Endothelial cell of umbilical vein (primary cell): ENCODE data around the gene ELAVL1. TPM values are rescaled to one million over a fixed set of nuclear protein-coding genes. Genes with fewer than 3 reads are reported as not detected.

Experiments used
- BruUV-seq: library from RNA; stranded (reverse); fragments of 400-500 nt; replicated peaks from 2 replicates; lab custom pipeline; 2021; lab: Mats Ljungman, UMichigan
- CTCF ChIA-PET: fragments of 300-600, 350-600 bp; sonication (Branson Sonifier 250); formaldehyde crosslinking; loops from one replicate; lab custom pipeline; 2021; ENCODE audit warnings: antibody characterized with exemption, inconsistent platforms; lab: Charles Lee
- POLR2A ChIA-PET: fragments of 300-600, 350-600 bp; sonication (Branson Sonifier 250); formaldehyde crosslinking; loops from one replicate; lab custom pipeline; 2021; ENCODE audit warnings: antibody characterized with exemption, inconsistent platforms; lab: Charles Lee
- DNase-seq: peaks from one replicate; pipeline ENCODE4 v3.0.0-alpha.2; 2011; ENCODE audit warnings: low read depth, low spot score
- FAIRE-seq: peaks from 2 replicates; lab custom pipeline; 2011; peaks lifted over from hg19 to GRCh38; lab: Jason Lieb, UNC
- H2AFZ ChIP-seq: 2 replicates; pipeline ENCODE4 v1.6.0; 2012; ENCODE audit warnings: low read depth, low read length, control low read depth, inconsistent platforms
- H3K27ac ChIP-seq: 2 replicates; pipeline ENCODE4 v1.5.1; 2011; ENCODE audit warnings: low read depth, mild to moderate bottlenecking, control low read depth, low read length, moderate library complexity; ENCODE audit not compliant: insufficient read depth
- H3K27me3 ChIP-seq, 2 experiments: 2 replicates each; pipeline versions ENCODE4 v1.6.0 to v1.6.1; 2011; ENCODE audit warnings: low read length in 2 of 2, mixed read lengths in 1 of 2; ENCODE audit not compliant: control insufficient read depth in 2 of 2, insufficient read depth in 2 of 2
- H3K36me3 ChIP-seq, 2 experiments: 2 replicates in 1 of 2; 3 replicates in 1 of 2; pipeline ENCODE4 v1.5.1; 2011; ENCODE audit warnings: low read length in 2 of 2, mild to moderate bottlenecking in 1 of 2, moderate library complexity in 1 of 2; ENCODE audit not compliant: control insufficient read depth in 2 of 2, insufficient read depth in 2 of 2; ENCODE audit errors: extremely low read depth in 1 of 2
- H3K4me1 ChIP-seq: 3 replicates; pipeline ENCODE4 v1.5.1; 2011; ENCODE audit warnings: mild to moderate bottlenecking, low read length; ENCODE audit not compliant: control insufficient read depth, insufficient read depth; ENCODE audit errors: extremely low read depth
- H3K4me2 ChIP-seq: 2 replicates; pipeline ENCODE4 v1.6.1; 2011; ENCODE audit warnings: low read length, control low read depth, mixed read lengths; ENCODE audit not compliant: insufficient read depth
- H3K4me3 ChIP-seq, 3 experiments: fragments of 200-600 bp in 1 of 3; sonication (generic), shearing (Covaris generic) in 1 of 3; replicated peaks in 1 of 3; 2 replicates each; pipeline ENCODE4 v1.5.1; 2011 to 2016; ENCODE audit warnings: control low read depth in 3 of 3, low read length in 3 of 3, mild to moderate bottlenecking in 2 of 3, inconsistent platforms in 1 of 3, low read depth in 1 of 3, moderate library complexity in 1 of 3; ENCODE audit not compliant: insufficient read depth in 1 of 3
- H3K79me2 ChIP-seq: 2 replicates; pipeline ENCODE4 v1.6.0; 2012; ENCODE audit warnings: low read length, inconsistent platforms; ENCODE audit not compliant: control insufficient read depth, insufficient read depth
- H3K9ac ChIP-seq: replicated peaks from 2 replicates; pipeline ENCODE3; 2011; ENCODE audit warnings: low read length, control low read depth; ENCODE audit not compliant: insufficient read depth; ENCODE audit errors: extremely low read depth
- H3K9me1 ChIP-seq: replicated peaks from 3 replicates; pipeline ENCODE4 v1.6.0; 2011; ENCODE audit warnings: mild to moderate bottlenecking, low read length; ENCODE audit not compliant: control insufficient read depth, insufficient read depth; ENCODE audit errors: extremely low read depth
- H3K9me3 ChIP-seq: replicated peaks from 2 replicates; pipeline ENCODE4 v1.5.1; 2012; ENCODE audit warnings: low read length, inconsistent platforms; ENCODE audit not compliant: control insufficient read depth, insufficient read depth
- H4K20me1 ChIP-seq: replicated peaks from 2 replicates; pipeline ENCODE3; 2011; ENCODE audit warnings: mild to moderate bottlenecking, low read length; ENCODE audit not compliant: control insufficient read depth, insufficient read depth; ENCODE audit errors: extremely low read depth
- EZH2 ChIP-seq: IDR thresholded peaks from 2 replicates; pipeline ENCODE4 v1.6.1; 2012; ENCODE audit warnings: borderline replicate concordance, low read depth, mild to moderate bottlenecking, moderate library complexity, low read length, inconsistent platforms; ENCODE audit not compliant: severe bottlenecking
- FOS ChIP-seq: IDR thresholded peaks from 2 replicates; pipeline ENCODE4 v1.6.1; 2011; ENCODE audit warnings: mild to moderate bottlenecking, low read length, moderate library complexity, borderline replicate concordance; ENCODE audit not compliant: insufficient read depth
- GATA2 ChIP-seq: IDR thresholded peaks from 2 replicates; pipeline ENCODE4 v1.7.0; 2011; ENCODE audit warnings: low read depth, mild to moderate bottlenecking, moderate library complexity, mixed read lengths, low read length; ENCODE audit not compliant: insufficient read length, insufficient read depth
- JUN ChIP-seq: IDR thresholded peaks from 2 replicates; pipeline ENCODE4 v1.6.1; 2011; ENCODE audit warnings: borderline replicate concordance, low read depth; ENCODE audit not compliant: insufficient read length, insufficient read depth
- MAX ChIP-seq: IDR thresholded peaks from 2 replicates; pipeline ENCODE4 v1.6.1; 2011; ENCODE audit not compliant: insufficient read depth, insufficient read length
- MYC ChIP-seq: IDR thresholded peaks from one replicate; pipeline ENCODE4 v1.6.1; 2011; ENCODE audit warnings: mild to moderate bottlenecking, low read depth, low read length
- POLR2A ChIP-seq: IDR thresholded peaks from 2 replicates; pipeline ENCODE4 v1.6.1; 2012; ENCODE audit warnings: low read depth, mild to moderate bottlenecking, control low read depth, low read length
- POLR2AphosphoS5 ChIP-seq: IDR thresholded peaks from 2 replicates; pipeline ENCODE4 v1.6.1; 2012; ENCODE audit warnings: low read depth, mild to moderate bottlenecking, control low read depth, low read length, moderate library complexity; ENCODE audit not compliant: insufficient read depth
- dilution Hi-C: fragments of 300-500 bp; cut with MboI; formaldehyde crosslinking; loops from one replicate; pipeline ENCODE4 v1.15.0; 2019; ENCODE audit warnings: low sequenced_read_pairs; ENCODE audit not compliant: extremely low pct_ligation_motif_present
- intact Hi-C: fragments of 100-400 bp; cut with micrococcal nuclease; formaldehyde crosslinking; loops from one replicate; pipeline ENCODE4 v1.10.0; 2022
- polyA plus RNA-seq, 4 experiments: library from polyadenylated mRNA; depleted of rRNA in 3 of 4; stranded (reverse) in 3 of 4; unstranded in 1 of 4; fragments of >200 nt; gene quantifications; 2 replicates each; pipeline versions ENCODE4 v1.2.1 to v1.2.3, GENCODE V29; 2011 to 2012; ENCODE audit warnings: missing spikeins in 1 of 4
- total RNA-seq: library from RNA; stranded (reverse); gene quantifications from 2 replicates; pipeline ENCODE4 v1.2.3, GENCODE V29; 2021
- TF ChIP-seq, protein P1 (sequence below), 2 donors: IDR thresholded peaks; 1 replicate in 1 of 2; 2 replicates in 1 of 2; pipeline ENCODE4 v1.5.1; 2011; ENCODE audit warnings: low read length in 2 of 2, mild to moderate bottlenecking in 2 of 2, moderate library complexity in 2 of 2, control low read depth in 1 of 2, inconsistent platforms in 1 of 2, low read depth in 1 of 2; ENCODE audit not compliant: insufficient read depth in 1 of 2; ENCODE audit errors: extremely low read depth in 1 of 2

The ELAVL1 gene
- total and polyA plus RNA-seq, 2 donors (not counting 3 experiments of a cell fraction or from before 2014, with no cell fraction given): 46.8 to 134 TPM

- no peaks in the 10 kb centered on the region for H3K27me3 ChIP-seq
- H3K27ac ChIP-seq: no peak overlapping the region
- dilution Hi-C loops (no loop called here), intact Hi-C loops (no loop called here)
- no peak overlapping the region for H2AFZ ChIP-seq
- ChIA-PET CTCF (no interaction called here), POLR2A (no interaction called here)
- peaks cover 33% of the 10 kb centered on the region for H3K79me2 ChIP-seq
- H3K9me1 ChIP-seq: no peaks in the 10 kb centered on the region
- no peak overlapping the region for H3K4me3 ChIP-seq
- FAIRE-seq (no peak), DNase-seq (no peak)
- no peaks in the 10 kb centered on the region for H3K4me1 ChIP-seq
- no peaks in the 10 kb centered on the region for H4K20me1 ChIP-seq
- H3K36me3 ChIP-seq: peaks cover 10 to 68% of the 10 kb centered on the region in 2 experiments
- H3K9ac ChIP-seq: no peak overlapping the region
- no peak overlapping the region for H3K4me2 ChIP-seq
- TF ChIP-seq FOS (no peak), MYC (no peak), POLR2AphosphoS5 (no peak), POLR2A (no peak), EZH2 (no peak), GATA2 (no peak), MAX (no peak), JUN (no peak)
- TF ChIP-seq, protein P1, sequence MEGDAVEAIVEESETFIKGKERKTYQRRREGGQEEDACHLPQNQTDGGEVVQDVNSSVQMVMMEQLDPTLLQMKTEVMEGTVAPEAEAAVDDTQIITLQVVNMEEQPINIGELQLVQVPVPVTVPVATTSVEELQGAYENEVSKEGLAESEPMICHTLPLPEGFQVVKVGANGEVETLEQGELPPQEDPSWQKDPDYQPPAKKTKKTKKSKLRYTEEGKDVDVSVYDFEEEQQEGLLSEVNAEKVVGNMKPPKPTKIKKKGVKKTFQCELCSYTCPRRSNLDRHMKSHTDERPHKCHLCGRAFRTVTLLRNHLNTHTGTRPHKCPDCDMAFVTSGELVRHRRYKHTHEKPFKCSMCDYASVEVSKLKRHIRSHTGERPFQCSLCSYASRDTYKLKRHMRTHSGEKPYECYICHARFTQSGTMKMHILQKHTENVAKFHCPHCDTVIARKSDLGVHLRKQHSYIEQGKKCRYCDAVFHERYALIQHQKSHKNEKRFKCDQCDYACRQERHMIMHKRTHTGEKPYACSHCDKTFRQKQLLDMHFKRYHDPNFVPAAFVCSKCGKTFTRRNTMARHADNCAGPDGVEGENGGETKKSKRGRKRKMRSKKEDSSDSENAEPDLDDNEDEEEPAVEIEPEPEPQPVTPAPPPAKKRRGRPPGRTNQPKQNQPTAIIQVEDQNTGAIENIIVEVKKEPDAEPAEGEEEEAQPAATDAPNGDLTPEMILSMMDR (IDR thresholded peaks at IDR 0.05; ENCODE audit: extremely low read depth in 1 of 2, insufficient read depth in 1 of 2, low read depth in 1 of 2, low read length in 2 of 2): no peak
- BruUV-seq: no TSS peak
- no peaks in the 10 kb centered on the region for H3K9me3 ChIP-seq
Observed at GRCh38 chr19:7980635-7981121, 24.8 kb downstream of the ELAVL1 start.
